HG03571 (cell line): ENCODE results near the gene FLT4.
"Not testable (repeated sequence)": the region's sequence is repeated elsewhere in the genome, so short reads cannot be mapped to it uniquely, and the experiment has no call there.

Experiments
- ATAC-seq: cut with Tn5 transposase; IDR thresholded peaks from one replicate; pipeline ENCODE4 v1.9.1; 2021; ENCODE audit not compliant: unreplicated experiment

FLT4 gene

GRCh38 chr5:180649297-180650039, at the start of gene FLT4:
Gene FLT4, minus strand, starts transcription at chr5:180649600. Its CDS starts 55 bp downstream, at chr5:180649545.
- ATAC-seq: no peak

GRCh38 chr5:180699042-180699441, 49.6 kb upstream of the FLT4 start:
- no peak for ATAC-seq

GRCh38 chr5:180696116-180696515, 46.7 kb upstream of the FLT4 start:
- no peak for ATAC-seq

GRCh38 chr5:180692429-180692828, 43.0 kb upstream of the FLT4 start:
- ATAC-seq: no peak

- no peak for ATAC-seq
These were observed 41.6 kb upstream of the FLT4 start for GRCh38 chr5:180691046-180691445.

- no peak for ATAC-seq
These were observed 41.2 kb upstream of the FLT4 start for GRCh38 chr5:180690562-180690961.

GRCh38 chr5:180689775-180690174, 40.4 kb upstream of the FLT4 start:
- ATAC-seq: no peak

- no peak for ATAC-seq
These were observed 39.8 kb upstream of the FLT4 start for GRCh38 chr5:180689071-180689694.

GRCh38 chr5:180688330-180689070, 39.1 kb upstream of the FLT4 start:
- no peak for ATAC-seq

GRCh38 chr5:180686799-180687198, 37.4 kb upstream of the FLT4 start:
- not testable (repeated sequence) for ATAC-seq

- ATAC-seq: no peak
These were observed 35.3 kb upstream of the FLT4 start for GRCh38 chr5:180684623-180685161.

GRCh38 chr5:180683220-180683922, 34.0 kb upstream of the FLT4 start:
- ATAC-seq: no peak

GRCh38 chr5:180682560-180682959, 33.2 kb upstream of the FLT4 start:
- no peak for ATAC-seq

- not testable (repeated sequence) for ATAC-seq
These were observed 32.6 kb upstream of the FLT4 start for GRCh38 chr5:180682008-180682407.

- not testable (repeated sequence) for ATAC-seq
These were observed 28.9 kb upstream of the FLT4 start for GRCh38 chr5:180678319-180678718.

GRCh38 chr5:180675036-180675635, 25.7 kb upstream of the FLT4 start:
- ATAC-seq: no peak

- ATAC-seq: not testable (repeated sequence)
These were observed 24.7 kb upstream of the FLT4 start for GRCh38 chr5:180674090-180674475.

GRCh38 chr5:180673371-180674089, 24.1 kb upstream of the FLT4 start:
- ATAC-seq: no peak

GRCh38 chr5:180671958-180672524, 22.6 kb upstream of the FLT4 start:
- ATAC-seq: not testable (repeated sequence)
